ENCODE measurements around the gene SAFB.

DNA sequence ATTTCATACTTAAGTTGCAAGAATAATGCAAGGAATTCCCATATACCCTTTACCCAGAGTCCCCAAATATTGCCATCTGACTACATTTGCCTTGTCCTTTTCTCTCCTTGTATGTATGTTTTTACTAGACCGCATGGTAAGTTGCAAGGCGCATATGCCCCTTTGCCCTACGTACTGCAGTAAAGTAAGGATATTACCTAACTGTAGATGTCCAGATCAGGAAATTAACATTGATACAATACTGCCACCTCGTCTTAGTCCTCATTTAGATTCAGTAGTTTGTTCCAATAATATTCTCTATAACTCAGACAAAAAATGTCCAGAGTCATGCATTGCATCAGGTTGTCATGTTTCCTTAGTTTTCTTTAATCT, 9.3 kb downstream of the SAFB start:
- TF ChIP-seq, protein P1, sequence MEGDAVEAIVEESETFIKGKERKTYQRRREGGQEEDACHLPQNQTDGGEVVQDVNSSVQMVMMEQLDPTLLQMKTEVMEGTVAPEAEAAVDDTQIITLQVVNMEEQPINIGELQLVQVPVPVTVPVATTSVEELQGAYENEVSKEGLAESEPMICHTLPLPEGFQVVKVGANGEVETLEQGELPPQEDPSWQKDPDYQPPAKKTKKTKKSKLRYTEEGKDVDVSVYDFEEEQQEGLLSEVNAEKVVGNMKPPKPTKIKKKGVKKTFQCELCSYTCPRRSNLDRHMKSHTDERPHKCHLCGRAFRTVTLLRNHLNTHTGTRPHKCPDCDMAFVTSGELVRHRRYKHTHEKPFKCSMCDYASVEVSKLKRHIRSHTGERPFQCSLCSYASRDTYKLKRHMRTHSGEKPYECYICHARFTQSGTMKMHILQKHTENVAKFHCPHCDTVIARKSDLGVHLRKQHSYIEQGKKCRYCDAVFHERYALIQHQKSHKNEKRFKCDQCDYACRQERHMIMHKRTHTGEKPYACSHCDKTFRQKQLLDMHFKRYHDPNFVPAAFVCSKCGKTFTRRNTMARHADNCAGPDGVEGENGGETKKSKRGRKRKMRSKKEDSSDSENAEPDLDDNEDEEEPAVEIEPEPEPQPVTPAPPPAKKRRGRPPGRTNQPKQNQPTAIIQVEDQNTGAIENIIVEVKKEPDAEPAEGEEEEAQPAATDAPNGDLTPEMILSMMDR (IDR thresholded peaks at IDR 0.05) = no peak
- no peak for TF ChIP-seq POLR2A (IDR thresholded peaks at IDR 0.05)
